Measurements from ENCODE around the gene TMEM255B.

DNA sequence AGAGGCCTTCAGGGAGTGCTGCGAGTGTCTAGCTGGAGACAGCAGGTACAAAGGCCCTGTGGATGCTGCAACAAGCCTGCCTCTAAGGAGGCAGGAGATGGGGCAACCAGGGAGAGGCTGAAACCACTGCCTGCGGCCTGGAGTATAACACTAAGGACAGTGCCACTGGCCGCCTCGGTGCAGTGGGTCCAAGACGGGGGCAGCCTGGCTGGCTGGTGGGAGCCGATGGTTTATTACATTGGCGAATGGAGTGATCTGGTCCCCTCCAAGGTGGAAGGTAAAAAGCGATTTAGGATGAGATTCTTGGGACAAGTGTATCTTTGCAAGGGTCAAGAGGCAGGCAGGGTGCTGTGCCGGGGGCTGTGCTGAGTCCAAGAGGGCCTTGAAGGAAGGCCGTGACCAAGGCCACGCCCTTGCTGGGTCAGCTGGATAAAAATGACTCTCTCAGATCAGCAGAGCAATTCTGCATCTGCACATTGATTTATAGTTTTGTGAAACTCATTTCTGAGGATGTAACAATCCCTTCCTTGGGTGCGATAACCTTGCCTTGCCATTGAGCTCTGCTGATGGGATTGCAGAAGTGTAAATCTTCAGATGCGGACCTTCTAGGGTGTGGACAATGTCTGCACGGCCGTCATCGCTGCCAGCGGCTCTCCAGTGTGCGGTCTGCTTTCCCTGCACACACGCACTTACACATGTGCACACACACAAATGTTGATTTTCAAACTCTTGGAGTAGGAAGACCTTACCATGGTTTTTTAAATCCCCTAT is 6.0 kb downstream of the TMEM255B start:
- no peak for TF ChIP-seq EP300 (IDR thresholded peaks at IDR 0.05)
- TF ChIP-seq, protein P1, sequence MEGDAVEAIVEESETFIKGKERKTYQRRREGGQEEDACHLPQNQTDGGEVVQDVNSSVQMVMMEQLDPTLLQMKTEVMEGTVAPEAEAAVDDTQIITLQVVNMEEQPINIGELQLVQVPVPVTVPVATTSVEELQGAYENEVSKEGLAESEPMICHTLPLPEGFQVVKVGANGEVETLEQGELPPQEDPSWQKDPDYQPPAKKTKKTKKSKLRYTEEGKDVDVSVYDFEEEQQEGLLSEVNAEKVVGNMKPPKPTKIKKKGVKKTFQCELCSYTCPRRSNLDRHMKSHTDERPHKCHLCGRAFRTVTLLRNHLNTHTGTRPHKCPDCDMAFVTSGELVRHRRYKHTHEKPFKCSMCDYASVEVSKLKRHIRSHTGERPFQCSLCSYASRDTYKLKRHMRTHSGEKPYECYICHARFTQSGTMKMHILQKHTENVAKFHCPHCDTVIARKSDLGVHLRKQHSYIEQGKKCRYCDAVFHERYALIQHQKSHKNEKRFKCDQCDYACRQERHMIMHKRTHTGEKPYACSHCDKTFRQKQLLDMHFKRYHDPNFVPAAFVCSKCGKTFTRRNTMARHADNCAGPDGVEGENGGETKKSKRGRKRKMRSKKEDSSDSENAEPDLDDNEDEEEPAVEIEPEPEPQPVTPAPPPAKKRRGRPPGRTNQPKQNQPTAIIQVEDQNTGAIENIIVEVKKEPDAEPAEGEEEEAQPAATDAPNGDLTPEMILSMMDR (IDR thresholded peaks at IDR 0.05), result no peak
- no peak for TF ChIP-seq POLR2A (IDR thresholded peaks at IDR 0.05)
